ENCODE data around the gene PARP1.

Gene PARP1

DNA sequence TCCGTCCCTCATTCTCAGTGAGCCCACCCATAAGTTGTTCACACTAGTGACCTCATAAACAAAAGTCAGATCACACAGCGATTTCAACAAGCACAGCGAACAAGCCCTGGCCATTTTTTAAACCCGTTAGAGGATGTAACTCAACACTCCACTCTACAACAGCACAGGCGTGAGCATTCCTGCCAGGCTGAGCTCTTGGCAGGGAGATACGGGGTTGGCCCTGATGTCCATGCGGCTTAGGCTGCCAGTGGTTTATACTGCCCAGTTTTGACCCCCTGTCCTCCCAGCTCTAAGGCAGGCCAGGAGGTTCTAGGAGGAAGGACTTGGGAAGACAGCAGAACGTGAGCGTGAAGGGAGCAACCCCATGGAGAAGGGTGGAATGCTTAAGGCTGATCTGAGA, 35.0 kb downstream of the PARP1 start:
- no peak for DNase-seq

DNA sequence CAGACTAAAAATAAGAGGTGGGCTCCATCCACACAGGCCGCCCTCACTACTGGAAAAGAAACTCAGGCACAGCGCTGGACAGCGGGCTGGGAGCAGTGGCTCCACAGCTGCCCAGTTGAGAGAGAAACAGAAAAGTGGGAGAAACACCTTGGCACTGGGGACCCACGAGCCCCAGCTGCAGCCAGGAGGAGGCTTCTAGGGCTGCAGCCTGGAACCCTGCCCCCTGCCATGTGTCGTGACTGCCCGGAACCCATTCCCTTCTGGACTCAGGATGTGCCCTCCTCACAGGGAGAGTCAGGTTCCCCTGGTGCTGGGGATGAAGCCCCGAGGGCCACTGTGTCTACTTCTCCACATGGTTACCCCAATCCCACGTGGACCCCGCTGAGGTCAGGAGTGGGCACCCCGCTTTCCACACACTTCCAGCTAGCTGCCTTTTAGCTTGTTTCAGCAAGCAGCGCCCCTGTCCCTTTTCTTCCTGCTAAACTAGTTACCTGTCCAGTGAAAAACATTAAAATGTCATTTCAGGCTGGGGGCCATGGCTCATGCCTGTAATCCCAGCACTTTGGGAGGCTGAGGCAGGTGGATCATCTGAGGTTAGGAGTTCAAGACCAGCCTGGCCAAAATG, 35.9 kb downstream of the PARP1 start:
- no peak for DNase-seq

DNA sequence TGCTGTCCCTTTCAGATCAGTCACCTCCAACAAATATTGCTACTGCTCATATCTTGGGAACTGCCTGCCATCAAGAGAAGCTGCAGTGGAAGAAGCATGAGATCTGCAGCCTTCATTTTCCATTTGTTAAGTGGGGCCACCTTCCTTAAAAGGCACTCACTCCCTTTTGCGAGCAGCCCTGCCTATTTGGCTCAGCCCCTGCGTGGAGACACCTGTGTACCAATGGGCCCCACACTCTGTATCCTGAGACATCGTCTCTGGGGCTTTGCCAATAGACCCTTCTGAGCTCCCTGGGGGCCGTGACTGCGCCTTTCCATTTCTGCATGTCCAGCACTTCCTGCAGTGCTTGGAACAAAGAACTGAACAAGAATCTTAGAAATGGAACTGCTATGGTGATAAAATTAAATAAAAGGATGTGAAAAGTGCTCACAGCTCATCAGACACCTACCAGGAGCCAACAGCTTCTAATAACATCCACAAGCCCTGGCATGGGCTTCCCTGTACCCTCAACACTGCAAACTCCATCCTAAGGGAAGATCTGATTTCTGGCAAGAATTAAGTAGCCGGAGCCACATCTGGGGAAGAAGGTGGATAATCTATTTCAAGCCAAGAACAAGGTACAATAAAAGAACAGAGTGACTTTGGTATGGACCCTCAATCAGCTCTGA, 36.7 kb downstream of the PARP1 start:
- peak; percentile 24 for DNase-seq

DNA sequence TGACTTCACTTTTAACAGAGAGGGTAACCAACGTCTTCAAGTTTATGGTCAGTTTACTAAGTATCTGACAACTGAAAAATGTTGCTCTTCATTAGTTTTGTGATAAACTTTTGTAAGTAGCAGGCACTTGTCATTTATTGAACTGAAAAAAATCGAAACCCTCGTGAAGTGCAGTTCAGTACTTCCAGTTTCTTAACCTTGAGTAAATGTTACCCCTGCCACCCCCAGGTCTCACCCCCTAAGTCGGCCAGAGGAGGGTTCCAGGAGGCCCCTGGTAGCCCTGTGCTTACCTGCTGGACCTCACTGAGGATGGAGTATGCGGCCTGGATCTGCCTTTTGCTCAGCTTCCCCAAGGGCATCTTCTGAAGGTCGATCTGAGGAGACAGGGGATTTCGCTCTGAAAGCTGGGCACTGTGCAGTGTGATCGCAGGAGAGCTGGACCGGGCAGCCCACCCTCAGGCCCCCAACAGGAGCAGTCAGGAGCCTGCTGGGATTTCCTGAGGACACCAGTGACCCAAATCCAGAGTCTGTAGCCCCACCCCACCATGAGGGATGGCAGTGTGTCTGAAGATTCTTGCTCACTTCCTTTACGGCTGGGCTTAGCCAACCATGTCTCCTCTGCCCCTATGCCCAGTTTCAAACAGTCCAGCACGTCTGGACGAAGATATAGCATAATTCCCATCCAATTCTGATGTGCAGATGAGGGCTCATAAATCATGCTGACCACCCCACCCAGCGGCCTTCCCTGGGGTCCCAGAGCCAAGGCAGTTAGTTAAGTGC, 37.6 kb downstream of the PARP1 start:
- no peak for DNase-seq

DNA sequence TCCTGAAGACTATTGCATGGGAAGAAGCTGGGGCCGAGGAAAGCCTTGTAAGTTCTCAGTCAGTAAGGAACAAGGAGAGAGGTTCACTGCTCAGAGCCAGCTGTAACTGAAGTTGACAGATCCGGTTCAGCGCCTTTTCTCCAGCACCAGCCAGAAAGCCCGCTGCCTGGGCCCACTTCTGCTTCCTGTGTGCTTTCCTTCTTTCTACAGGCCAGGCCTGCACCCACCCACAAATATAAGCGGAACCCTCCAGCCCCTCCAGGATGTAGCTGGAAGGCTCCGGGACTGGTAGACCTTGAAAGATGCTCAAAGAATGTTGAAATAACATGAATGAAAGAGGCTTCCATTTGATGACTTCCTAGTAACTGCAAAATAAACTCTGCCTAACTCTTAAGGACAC, 38.8 kb downstream of the PARP1 start:
- no peak for DNase-seq

DNA sequence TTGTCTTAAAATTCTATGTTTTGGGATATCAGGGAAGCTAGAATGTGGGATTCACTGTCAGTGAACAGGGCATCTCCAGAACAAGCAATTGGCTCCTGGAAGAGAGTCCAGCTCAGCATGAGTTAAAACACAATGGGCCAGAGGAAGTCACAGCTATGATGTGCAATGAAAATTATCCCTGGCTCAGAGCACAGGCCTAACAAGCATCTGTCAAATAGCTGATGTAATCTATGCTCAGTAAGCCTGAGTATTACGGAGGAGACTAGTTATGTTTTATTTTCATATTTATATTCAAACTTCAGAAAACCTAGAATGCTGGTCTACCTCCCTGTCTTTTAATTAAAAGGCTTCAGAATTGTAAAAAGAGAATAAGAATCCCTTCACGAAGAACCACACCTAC, 41.6 kb downstream of the PARP1 start:
- no peak for DNase-seq

DNA sequence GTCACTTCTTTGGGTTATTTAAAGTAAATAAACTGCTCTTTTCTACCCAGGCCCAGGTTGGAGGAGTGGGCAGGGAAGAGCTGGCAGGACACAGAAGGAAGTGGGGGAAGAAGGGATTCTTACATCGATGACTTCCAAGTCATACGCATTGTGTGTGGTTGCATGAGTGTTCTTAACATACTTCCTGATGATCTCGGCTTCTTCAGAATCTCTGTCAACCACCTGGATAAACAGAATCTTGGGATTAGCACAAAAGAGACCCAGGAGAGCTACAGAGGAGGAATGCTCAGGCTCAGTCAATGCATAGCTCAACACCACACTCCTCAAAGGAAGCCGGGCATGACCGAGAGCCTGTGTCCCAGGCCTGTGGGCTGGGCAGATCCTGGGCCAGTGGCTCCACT, 42.1 kb downstream of the PARP1 start:
- DNase-seq = no peak

DNA sequence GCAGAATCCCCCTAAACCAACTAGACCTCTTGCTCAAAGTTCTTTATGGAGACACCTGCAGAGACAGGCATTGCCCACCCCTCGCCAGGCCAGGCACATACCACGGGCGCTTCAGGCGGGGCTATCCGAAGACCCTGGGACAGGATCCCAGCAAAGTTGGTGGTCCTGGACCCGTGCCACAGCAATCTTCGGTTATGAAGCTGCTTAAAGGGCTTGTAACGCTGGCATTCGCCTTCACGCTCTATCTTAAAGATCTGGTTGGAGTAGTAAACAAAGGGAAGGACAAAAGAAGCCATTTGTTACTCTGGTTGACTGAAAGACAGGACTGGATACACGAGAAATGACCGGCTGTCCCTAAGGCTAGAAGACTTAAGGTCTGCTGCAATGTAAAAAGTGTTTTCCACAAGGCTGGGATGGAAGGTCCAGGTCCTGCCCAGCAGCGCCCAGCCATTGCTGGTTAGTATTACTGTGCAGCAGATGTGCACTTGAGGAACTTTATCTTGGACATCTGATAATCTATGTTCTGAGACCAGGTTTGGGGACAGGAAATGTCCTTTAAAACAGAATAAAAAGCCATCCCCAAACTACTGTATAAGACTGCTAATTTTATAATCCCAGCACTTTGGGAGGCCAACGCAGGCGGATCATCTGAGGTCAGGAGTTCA, 42.9 kb downstream of the PARP1 start:
- no peak for DNase-seq

DNA sequence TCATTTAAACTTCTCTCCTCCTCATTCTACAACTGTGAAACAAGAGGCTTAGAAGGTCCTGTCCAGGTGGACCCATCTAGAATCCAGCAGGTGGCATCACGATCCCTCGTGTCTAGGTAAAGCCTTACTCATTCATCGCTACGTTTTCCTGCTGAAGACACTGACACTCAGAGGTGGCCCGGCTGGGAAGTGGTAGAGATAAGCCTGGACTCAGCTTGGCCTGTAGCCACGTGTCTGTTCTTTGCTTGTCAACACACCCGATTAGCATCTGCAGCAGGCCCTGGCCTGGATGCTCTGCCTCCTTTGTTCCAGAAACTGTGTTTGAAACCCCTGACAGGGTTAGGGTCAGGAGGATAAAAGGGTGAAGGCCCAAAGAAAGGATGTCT, 43.4 kb downstream of the PARP1 start:
- DNase-seq = no peak

DNA sequence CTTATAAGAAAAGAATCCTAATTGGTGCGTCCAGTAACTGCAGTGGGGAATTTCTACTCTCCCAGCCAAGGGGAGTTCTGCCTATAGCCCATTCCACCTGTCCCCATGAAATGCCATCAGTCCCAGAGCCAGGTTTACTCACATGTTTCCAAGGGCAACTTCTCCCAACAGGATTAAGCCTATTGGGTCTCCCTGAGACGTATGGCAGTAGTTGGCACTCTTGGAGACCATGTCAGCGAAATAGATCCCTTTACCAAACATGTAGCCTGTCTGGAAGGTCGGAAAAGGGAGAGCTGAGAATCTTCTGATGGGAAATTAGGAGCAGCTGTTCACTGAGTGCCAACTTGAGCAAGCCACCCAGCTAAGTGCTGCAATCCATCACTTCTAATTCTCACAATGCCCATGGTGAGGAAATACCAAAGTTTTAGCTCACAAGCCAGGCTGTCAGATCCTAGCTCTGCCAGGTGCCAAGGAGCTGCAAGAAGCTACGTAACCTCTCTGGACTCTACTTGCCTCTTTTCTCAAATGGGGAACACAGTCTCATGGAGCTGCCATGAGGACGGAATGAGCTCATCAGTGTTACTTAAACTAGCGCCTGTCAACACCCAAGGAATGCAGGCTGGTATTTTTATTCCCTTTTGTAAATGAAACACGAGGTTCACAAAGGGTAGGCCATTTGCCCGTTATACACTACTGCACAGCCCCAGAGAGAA, 43.9 kb downstream of the PARP1 start:
- DNase-seq = no peak

DNA sequence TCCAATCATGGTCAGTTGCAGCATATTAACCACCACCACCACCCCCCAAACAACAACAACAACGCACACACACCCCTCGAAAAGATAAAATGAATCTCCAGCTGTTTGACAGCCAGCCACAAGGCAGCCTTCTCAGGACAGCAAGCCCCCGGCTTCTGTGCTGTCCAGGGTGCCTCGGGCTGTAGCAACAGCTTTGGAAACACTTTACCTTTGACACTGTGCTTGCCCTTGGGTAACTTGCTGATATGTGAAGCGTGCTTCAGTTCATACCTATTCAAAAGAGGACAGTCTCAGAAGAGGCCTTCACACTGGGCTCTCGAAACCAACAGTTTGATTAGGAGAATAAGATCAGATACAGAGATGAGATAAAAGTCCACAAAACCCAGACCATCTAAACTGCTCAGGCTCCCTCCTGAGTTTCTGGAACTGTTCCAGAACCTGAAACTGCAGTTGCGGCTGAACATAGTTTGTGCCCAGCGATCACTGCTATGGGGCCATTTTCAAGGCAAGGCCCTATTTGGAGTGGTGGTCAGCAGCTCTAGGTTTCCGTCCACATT, 44.9 kb downstream of the PARP1 start:
- no peak for DNase-seq

DNA sequence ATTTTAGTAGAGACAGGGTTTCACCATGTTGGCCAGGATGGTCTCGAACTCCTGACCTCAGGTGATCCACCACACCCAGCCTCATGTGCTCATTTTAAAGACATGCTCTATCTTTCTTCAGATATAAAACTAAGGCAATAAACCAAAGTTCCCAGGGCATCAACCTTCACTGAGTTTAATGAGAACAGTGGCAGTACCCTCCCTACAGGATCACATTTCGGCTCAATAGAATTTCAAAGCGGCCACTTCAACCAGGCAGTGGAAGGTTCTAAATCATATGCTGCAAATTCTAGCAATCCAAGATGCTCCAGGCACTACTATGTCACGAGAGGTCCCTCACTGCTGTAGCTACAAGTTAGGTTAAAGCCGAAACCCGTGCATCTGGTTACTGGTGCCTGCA, 45.5 kb downstream of the PARP1 start:
- no peak for DNase-seq

DNA sequence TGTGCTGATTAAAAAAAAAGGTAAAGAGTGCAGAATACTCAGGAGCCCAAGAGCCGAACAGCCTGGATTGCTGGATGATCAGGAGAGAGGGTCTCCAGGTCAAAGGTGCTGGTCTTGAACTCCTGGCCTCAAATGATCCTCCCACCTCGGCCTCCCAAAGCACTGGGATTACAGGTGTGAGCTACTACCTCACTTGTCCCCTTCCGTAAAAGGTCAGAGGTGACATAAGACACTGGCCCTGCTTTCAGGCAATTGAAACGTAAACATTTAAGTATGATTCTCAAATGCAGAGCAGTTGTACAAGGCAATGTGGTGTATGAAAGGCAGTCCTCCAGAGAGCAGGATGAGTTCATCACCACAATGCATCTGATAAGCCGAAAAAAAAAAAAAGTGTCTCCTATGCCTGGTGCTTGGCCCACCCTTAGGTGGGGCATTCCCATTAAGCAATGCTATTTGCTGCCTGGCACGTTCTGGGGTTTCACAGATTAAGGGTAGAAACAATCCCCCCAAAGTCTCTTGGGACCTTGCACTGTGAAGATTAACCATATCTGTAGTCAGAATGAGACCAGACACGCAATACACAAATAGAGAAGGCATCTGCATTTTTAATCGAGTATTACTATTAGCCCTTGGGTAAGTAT, 47.7 kb downstream of the PARP1 start:
- DNase-seq = no peak

DNA sequence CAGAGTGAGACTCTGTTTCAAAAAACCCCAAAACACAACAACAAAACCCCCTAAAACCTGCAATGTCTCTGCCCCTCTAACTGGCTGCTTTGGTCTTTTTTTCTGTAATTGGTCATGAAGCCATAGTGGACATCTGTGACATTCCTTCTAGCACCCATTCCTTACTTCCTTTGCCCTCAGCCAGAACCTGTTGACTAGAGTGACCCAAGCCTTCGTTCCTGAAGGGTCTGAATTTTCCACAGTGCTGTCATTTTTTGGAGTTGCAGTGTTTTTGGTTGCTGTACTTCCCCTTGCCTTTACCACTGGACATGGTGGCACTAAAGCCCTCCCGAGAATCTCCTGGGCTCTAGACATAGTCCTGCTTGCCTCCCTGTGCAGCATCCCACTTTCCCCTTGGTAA, 50.5 kb downstream of the PARP1 start:
- DNase-seq = no peak

DNA sequence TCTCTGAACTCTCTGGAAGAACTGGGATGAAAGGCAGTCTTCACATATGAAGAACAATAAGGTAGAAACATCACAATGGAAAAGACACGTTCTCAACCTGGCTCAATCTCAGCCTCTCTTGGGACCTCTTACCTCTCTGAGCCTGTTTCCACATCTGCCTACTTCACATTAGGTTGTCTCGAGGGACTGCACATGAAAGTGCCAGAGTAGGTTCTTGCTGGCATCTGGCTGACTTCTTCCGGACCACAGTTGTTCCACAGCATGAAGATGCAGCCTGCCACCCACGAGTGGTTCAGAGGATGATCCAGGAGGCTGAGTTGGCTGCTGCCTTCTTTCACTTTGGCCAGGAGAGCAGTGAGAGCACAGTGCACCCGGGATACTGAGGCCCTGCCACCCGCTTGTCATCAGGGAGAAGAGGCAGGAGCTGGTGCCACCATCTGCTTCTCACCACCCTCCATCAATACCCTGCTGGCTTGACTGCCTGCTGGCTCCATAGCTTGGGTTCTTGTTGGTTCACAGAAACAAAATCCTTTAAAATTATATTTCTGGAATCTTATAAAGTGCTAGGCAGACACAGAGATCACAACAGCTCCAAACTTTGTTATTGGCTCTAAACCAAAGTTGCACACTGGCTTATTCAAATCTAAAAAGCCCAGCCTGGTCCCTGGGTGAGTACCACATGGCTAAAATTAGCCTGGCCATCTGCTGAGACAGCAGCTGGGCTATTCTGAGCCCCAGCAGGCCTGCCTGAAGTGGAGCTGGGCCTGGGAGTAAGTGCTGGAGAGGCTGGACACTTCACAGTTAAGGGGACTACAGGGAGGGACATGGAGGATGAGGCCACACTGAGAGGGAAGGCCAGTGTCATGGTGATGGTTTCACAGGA, 52.0 kb downstream of the PARP1 start:
- no peak for DNase-seq

DNA sequence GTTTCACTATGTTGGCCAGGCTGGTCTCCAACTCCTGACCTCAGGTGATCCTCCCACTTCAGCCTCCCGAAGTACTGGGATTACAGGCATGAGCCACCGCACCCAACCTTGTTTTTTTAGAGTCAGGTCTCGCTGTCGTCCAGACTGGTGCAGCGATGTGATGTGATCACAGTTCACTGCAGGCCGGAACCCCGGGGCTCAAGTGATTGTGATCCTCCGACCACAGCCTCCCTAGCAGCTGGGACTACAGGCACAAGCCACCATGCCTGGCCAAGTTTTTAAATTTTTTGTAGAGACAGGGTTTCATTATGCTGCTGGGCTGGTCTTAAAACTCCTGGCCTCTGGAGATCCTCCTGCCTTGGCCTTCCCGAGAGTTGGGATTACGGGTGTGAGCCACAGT, 52.9 kb downstream of the PARP1 start:
- DNase-seq = no peak

DNA sequence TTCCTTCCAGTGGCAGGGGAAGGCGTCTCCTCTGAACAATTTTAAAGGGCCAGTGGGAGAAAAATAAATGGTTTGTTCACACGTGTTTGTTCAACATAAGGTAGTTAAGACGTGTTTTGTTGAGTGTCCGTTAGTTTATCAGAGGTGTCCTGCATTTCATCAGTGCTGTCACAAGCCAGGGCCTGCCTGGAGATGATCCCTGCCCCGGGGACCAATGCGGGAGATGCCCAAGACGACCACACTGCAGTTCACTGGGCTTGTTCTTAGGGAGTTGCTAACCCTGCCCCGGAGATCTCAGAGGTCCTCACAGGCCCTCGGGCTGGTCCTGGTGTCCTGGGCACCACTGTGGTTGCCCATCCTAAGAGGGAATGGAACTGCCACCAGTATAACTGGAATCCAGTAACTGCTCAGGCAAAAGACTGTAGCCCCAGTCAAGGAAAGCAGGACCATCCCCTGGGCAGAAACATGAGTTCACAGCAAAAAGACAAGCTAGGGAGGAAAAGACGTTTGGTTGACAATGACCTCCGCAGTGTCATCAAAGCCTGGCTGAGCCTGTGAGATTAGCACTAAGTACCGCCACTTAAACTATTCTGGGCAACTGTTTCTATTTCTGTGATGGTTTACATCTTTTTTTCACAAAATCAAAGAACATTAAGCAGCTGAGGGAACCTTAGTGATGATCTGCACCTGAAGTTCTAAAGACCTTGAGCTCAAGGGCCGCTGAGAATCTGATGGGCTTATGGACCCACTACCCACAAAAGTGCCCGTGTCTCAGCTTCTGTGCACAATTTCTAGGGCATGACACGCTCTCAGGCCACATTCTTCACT, 54.0 kb downstream of the PARP1 start:
- no peak for DNase-seq

DNA sequence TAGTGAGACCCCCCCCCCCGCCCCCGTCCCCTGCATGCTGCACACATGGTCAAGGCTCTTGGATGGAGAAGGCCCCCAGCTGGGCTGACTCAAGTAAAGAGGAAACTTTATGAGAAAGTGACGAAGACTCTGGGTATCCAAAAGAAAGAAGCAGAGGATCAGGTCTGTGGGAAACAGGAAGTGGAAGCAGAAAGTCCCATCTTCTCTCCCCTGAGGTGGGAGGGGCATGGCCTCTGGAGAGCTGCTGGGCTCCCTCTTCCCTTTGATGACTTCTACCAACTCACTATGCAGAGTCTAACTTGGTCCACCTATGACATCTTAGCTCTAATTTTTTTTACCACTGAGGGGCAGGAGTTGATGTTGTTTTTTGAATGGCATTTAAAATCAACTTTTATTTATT, 56.2 kb downstream of the PARP1 start:
- DNase-seq = no peak

DNA sequence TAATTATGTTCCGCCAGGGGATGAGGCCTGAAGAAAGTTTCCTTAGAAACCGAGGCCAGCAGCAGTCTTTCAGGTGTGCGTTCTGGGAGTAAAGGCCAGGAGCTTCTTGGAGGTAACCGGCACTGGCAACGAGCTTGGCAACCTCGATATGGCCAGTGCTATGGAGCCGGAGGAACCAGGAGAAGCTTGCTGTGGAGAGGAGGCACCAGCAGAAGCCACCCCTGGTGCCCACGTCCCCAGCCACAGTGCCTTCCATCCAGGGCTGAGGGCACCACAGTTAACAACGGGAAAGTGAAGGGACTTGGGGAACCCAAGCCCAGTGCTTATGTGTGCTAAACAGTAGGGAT, 57.4 kb downstream of the PARP1 start:
- DNase-seq = no peak

DNA sequence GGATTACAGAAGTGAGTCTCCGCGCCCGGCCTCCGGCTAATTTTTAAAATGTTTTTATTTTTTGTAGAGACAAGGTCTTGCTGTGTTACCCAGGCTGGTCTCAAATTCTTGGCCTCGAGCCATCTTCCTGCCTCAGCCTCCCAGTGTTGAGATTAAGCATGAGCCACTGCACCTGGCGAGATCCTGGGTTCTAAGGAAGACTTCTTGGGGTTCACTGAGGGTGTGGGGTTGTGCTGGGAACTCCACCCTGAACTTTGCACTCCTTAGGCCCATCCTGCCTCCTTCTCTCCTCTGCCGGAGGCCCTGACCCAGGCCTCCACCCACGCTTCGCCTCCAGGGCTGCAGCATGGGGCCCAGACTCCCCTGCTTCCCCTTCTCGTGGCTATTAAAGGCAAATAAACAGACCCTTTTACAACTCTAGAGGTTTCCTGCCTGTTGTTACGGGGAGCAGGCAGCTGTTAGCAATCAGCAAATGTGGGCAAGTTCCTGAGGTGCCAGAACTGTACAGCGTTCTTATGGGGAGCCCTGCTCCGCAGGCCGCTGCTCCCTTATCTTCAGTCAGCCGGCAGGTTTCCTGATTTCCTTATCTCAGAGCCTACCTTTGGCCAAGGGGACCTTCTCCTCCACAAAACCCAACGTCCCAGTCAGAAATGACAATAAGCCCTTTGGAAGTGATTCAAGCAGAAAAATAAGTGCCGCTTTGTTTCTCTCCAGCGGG, 57.9 kb downstream of the PARP1 start:
- DNase-seq = no peak
